Activated CD4-positive, alpha-beta T cell treated with anti-CD3 and anti-CD28 coated beads, Interleukin-2, amount 10 ng/mL, durations not matched to agents 24 days and 14 days (primary cell): ENCODE data around the gene GPC5. TPM values are rescaled to one million over a fixed set of nuclear protein-coding genes. Genes with fewer than 3 reads are reported as not detected.

Source experiments
- DNase-seq: peaks from one replicate; pipeline ENCODE4 v3.0.0; 2022
- H3K27ac Mint-ChIP-seq: one replicate; pipeline ENCODE4 v1.8.0; 2022; ENCODE audit warnings: mild to moderate bottlenecking, mixed read lengths
- H3K27me3 Mint-ChIP-seq: one replicate; pipeline ENCODE4 v1.8.0; 2022; ENCODE audit warnings: mixed read lengths
- H3K36me3 Mint-ChIP-seq: one replicate; pipeline ENCODE4 v1.8.0; 2022; ENCODE audit warnings: low read depth, mild to moderate bottlenecking, mixed read lengths
- H3K4me1 Mint-ChIP-seq: one replicate; pipeline ENCODE4 v1.8.0; 2021; ENCODE audit warnings: mixed read lengths
- H3K4me3 Mint-ChIP-seq: one replicate; pipeline ENCODE4 v1.8.0; 2022; ENCODE audit warnings: mild to moderate bottlenecking, moderate library complexity, mixed read lengths
- H3K9me3 Mint-ChIP-seq: one replicate; pipeline ENCODE4 v1.8.0; 2021; ENCODE audit warnings: mixed read lengths
- intact Hi-C: fragments of 100-400 bp; cut with micrococcal nuclease; formaldehyde crosslinking; loops from one replicate; pipeline ENCODE4 v1.15.1; 2023
- total RNA-seq: library from RNA; stranded (reverse); gene quantifications from 2 replicates; pipeline ENCODE4 v1.2.3, GENCODE V29; 2022

Gene GPC5
- total RNA-seq, 1 donor from 2014 or later: not detected

- H3K27ac Mint-ChIP-seq: no peak overlapping the region
- H3K36me3 Mint-ChIP-seq: no peaks in the 10 kb centered on the region
- no peak for DNase-seq
- H3K4me1 Mint-ChIP-seq: no peaks in the 10 kb centered on the region
- intact Hi-C loops: no loop called here
- H3K9me3 Mint-ChIP-seq: no peaks in the 10 kb centered on the region
- no peak overlapping the region for H3K4me3 Mint-ChIP-seq
- no peaks in the 10 kb centered on the region for H3K27me3 Mint-ChIP-seq
These were observed 418.8 kb downstream of the GPC5 start for GRCh38 chr13:91817250-91817649.

- no peak for DNase-seq
- Mint-ChIP-seq H3K4me1 (no peaks in the 10 kb centered on the region), H3K27ac (no peak overlapping the region), H3K4me3 (no peak overlapping the region), H3K36me3 (no peaks in the 10 kb centered on the region), H3K9me3 (no peaks in the 10 kb centered on the region), H3K27me3 (no peaks in the 10 kb centered on the region)
- intact Hi-C loops: no loop called here
These were observed 426.0 kb downstream of the GPC5 start for GRCh38 chr13:91824416-91824815.

- Mint-ChIP-seq H3K4me3 (no peak overlapping the region), H3K27ac (no peak overlapping the region), H3K27me3 (no peaks in the 10 kb centered on the region), H3K4me1 (no peaks in the 10 kb centered on the region), H3K9me3 (no peaks in the 10 kb centered on the region), H3K36me3 (no peaks in the 10 kb centered on the region)
- intact Hi-C loops: no loop called here
- DNase-seq: no peak
These were observed 427.1 kb downstream of the GPC5 start for GRCh38 chr13:91825516-91825915.

- Mint-ChIP-seq H3K9me3 (no peaks in the 10 kb centered on the region), H3K36me3 (no peaks in the 10 kb centered on the region), H3K27ac (no peak overlapping the region), H3K4me3 (no peak overlapping the region), H3K27me3 (no peaks in the 10 kb centered on the region), H3K4me1 (no peaks in the 10 kb centered on the region)
- DNase-seq: no peak
- intact Hi-C loops: no loop called here
These were observed 438.1 kb downstream of the GPC5 start for GRCh38 chr13:91836553-91836952.

- no peak overlapping the region for H3K4me3 Mint-ChIP-seq
- H3K36me3 Mint-ChIP-seq: no peaks in the 10 kb centered on the region
- H3K9me3 Mint-ChIP-seq: no peaks in the 10 kb centered on the region
- no peaks in the 10 kb centered on the region for H3K4me1 Mint-ChIP-seq
- intact Hi-C loops: no loop called here
- DNase-seq: no peak
- H3K27ac Mint-ChIP-seq: no peak overlapping the region
- H3K27me3 Mint-ChIP-seq: no peaks in the 10 kb centered on the region
These were observed 447.2 kb downstream of the GPC5 start for GRCh38 chr13:91845612-91846011.

- Mint-ChIP-seq H3K9me3 (no peaks in the 10 kb centered on the region), H3K36me3 (no peaks in the 10 kb centered on the region), H3K4me1 (no peaks in the 10 kb centered on the region), H3K27me3 (no peaks in the 10 kb centered on the region), H3K27ac (no peak overlapping the region), H3K4me3 (no peak overlapping the region)
- no peak for DNase-seq
- intact Hi-C loops: no loop called here
These were observed 465.3 kb downstream of the GPC5 start for GRCh38 chr13:91863699-91864098.

- H3K4me3 Mint-ChIP-seq: no peak overlapping the region
- no peaks in the 10 kb centered on the region for H3K4me1 Mint-ChIP-seq
- no peaks in the 10 kb centered on the region for H3K36me3 Mint-ChIP-seq
- no peaks in the 10 kb centered on the region for H3K27me3 Mint-ChIP-seq
- no peak for DNase-seq
- no peaks in the 10 kb centered on the region for H3K9me3 Mint-ChIP-seq
- intact Hi-C loops: no loop called here
- H3K27ac Mint-ChIP-seq: no peak overlapping the region
These were observed 469.9 kb downstream of the GPC5 start for GRCh38 chr13:91868351-91868750.

GRCh38 chr13:91878491-91878890, 480.1 kb downstream of the GPC5 start:
- intact Hi-C loops: no loop called here
- Mint-ChIP-seq H3K27ac (no peak overlapping the region), H3K9me3 (no peaks in the 10 kb centered on the region), H3K4me3 (no peak overlapping the region), H3K27me3 (no peaks in the 10 kb centered on the region), H3K4me1 (no peaks in the 10 kb centered on the region), H3K36me3 (no peaks in the 10 kb centered on the region)
- DNase-seq: no peak

GRCh38 chr13:91879360-91879759, 480.9 kb downstream of the GPC5 start:
- H3K4me1 Mint-ChIP-seq: no peaks in the 10 kb centered on the region
- no peak for DNase-seq
- no peak overlapping the region for H3K4me3 Mint-ChIP-seq
- no peaks in the 10 kb centered on the region for H3K36me3 Mint-ChIP-seq
- no peak overlapping the region for H3K27ac Mint-ChIP-seq
- intact Hi-C loops: no loop called here
- no peaks in the 10 kb centered on the region for H3K9me3 Mint-ChIP-seq
- H3K27me3 Mint-ChIP-seq: no peaks in the 10 kb centered on the region

- H3K4me3 Mint-ChIP-seq: no peak overlapping the region
- H3K9me3 Mint-ChIP-seq: no peaks in the 10 kb centered on the region
- intact Hi-C loops: no loop called here
- DNase-seq: no peak
- H3K27ac Mint-ChIP-seq: no peak overlapping the region
- no peaks in the 10 kb centered on the region for H3K27me3 Mint-ChIP-seq
- no peaks in the 10 kb centered on the region for H3K36me3 Mint-ChIP-seq
- H3K4me1 Mint-ChIP-seq: no peaks in the 10 kb centered on the region
These were observed 484.5 kb downstream of the GPC5 start for GRCh38 chr13:91882918-91883317.

GRCh38 chr13:91889641-91890040, 491.2 kb downstream of the GPC5 start:
- H3K4me3 Mint-ChIP-seq: no peak overlapping the region
- H3K36me3 Mint-ChIP-seq: no peaks in the 10 kb centered on the region
- DNase-seq: no peak
- no peak overlapping the region for H3K27ac Mint-ChIP-seq
- H3K9me3 Mint-ChIP-seq: no peaks in the 10 kb centered on the region
- intact Hi-C loops: no loop called here
- no peaks in the 10 kb centered on the region for H3K4me1 Mint-ChIP-seq
- H3K27me3 Mint-ChIP-seq: no peaks in the 10 kb centered on the region

- no peaks in the 10 kb centered on the region for H3K4me1 Mint-ChIP-seq
- no peaks in the 10 kb centered on the region for H3K27me3 Mint-ChIP-seq
- H3K36me3 Mint-ChIP-seq: no peaks in the 10 kb centered on the region
- intact Hi-C loops: no loop called here
- H3K4me3 Mint-ChIP-seq: no peak overlapping the region
- H3K27ac Mint-ChIP-seq: no peak overlapping the region
- DNase-seq: no peak
- H3K9me3 Mint-ChIP-seq: no peaks in the 10 kb centered on the region
These were observed 492.7 kb downstream of the GPC5 start for GRCh38 chr13:91891141-91891540.

GRCh38 chr13:91893040-91893439, 494.6 kb downstream of the GPC5 start:
- no peaks in the 10 kb centered on the region for H3K9me3 Mint-ChIP-seq
- intact Hi-C loops: no loop called here
- H3K36me3 Mint-ChIP-seq: no peaks in the 10 kb centered on the region
- no peaks in the 10 kb centered on the region for H3K4me1 Mint-ChIP-seq
- DNase-seq: no peak
- no peak overlapping the region for H3K27ac Mint-ChIP-seq
- no peak overlapping the region for H3K4me3 Mint-ChIP-seq
- no peaks in the 10 kb centered on the region for H3K27me3 Mint-ChIP-seq

- intact Hi-C loops: no loop called here
- DNase-seq: no peak
These were observed 495.9 kb downstream of the GPC5 start for GRCh38 chr13:91894316-91894715.

GRCh38 chr13:91896547-91896946, 498.1 kb downstream of the GPC5 start:
- DNase-seq: no peak
- Mint-ChIP-seq H3K36me3 (no peaks in the 10 kb centered on the region), H3K9me3 (no peaks in the 10 kb centered on the region), H3K4me1 (no peaks in the 10 kb centered on the region), H3K27ac (no peak overlapping the region), H3K4me3 (no peak overlapping the region), H3K27me3 (no peaks in the 10 kb centered on the region)
- intact Hi-C loops: no loop called here

More at GRCh38 chr13:91894316-91894715, 495.9 kb downstream of the GPC5 start:
- Mint-ChIP-seq H3K27me3 (no peaks in the 10 kb centered on the region), H3K4me1 (no peaks in the 10 kb centered on the region), H3K9me3 (no peaks in the 10 kb centered on the region), H3K36me3 (no peaks in the 10 kb centered on the region), H3K4me3 (no peak overlapping the region), H3K27ac (no peak overlapping the region)
